Osteoblast (primary cell): Measurements from ENCODE around the gene TM9SF1. TPM values are rescaled to one million over a fixed set of nuclear protein-coding genes. Genes with fewer than 3 reads are reported as not detected.

Experiments
- DNase-seq: peaks from one replicate; pipeline ENCODE4 v3.0.0; 2011; ENCODE audit warnings: low spot score, mixed read lengths; ENCODE audit not compliant: insufficient read length; ENCODE audit errors: missing footprints
- H2AFZ ChIP-seq: 2 replicates; pipeline ENCODE4 v1.6.0; 2011; ENCODE audit warnings: mild to moderate bottlenecking, low read length
- H3K27ac ChIP-seq: 2 replicates; pipeline ENCODE4 v1.5.1; 2011; ENCODE audit warnings: mild to moderate bottlenecking, low read depth, low read length, moderate library complexity
- H3K27me3 ChIP-seq: 2 replicates; pipeline ENCODE4 v1.6.0; 2012; ENCODE audit warnings: mild to moderate bottlenecking, control low read depth, inconsistent platforms, low read length, moderate library complexity; ENCODE audit not compliant: insufficient read depth
- H3K36me3 ChIP-seq: 2 replicates; pipeline ENCODE4 v1.5.1; 2011; ENCODE audit warnings: mild to moderate bottlenecking, low read length, control low read depth, moderate library complexity; ENCODE audit not compliant: insufficient read depth
- H3K4me1 ChIP-seq: 2 replicates; pipeline ENCODE4 v1.5.1; 2011; ENCODE audit warnings: mild to moderate bottlenecking, low read length, control low read depth, moderate library complexity; ENCODE audit not compliant: insufficient read depth
- H3K4me2 ChIP-seq: 2 replicates; pipeline ENCODE4 v1.6.0; 2011; ENCODE audit warnings: mild to moderate bottlenecking, low read length; ENCODE audit not compliant: insufficient read depth
- H3K4me3 ChIP-seq: fragments of 200-600 bp; sonication (generic); 3 replicates; pipeline ENCODE4 v1.5.1; 2012; ENCODE audit warnings: mild to moderate bottlenecking, low read length, inconsistent platforms; ENCODE audit not compliant: insufficient read depth
- H3K79me2 ChIP-seq: 2 replicates; pipeline ENCODE4 v1.6.0; 2012; ENCODE audit warnings: mild to moderate bottlenecking, low read length, control low read depth, inconsistent platforms; ENCODE audit not compliant: insufficient read depth
- H3K9me3 ChIP-seq: 2 replicates; pipeline ENCODE4 v1.5.1; 2011; ENCODE audit warnings: low read depth, low read length, control low read depth
- H4K20me1 ChIP-seq: 2 replicates; pipeline ENCODE4 v1.6.0; 2012; ENCODE audit warnings: mild to moderate bottlenecking, low read length, control low read depth; ENCODE audit not compliant: insufficient read depth
- total RNA-seq: library from RNA; depleted of rRNA; stranded (reverse); fragments of >200 nt; gene quantifications from 2 replicates; pipeline ENCODE4 v1.2.3, GENCODE V29; 2012
- TF ChIP-seq, protein P1 (sequence below): IDR thresholded peaks from 2 replicates; pipeline ENCODE4 v1.5.1; 2011; ENCODE audit warnings: mild to moderate bottlenecking, low read depth, low read length, moderate library complexity; ENCODE audit errors: extremely low read depth

Gene TM9SF1, protein sequence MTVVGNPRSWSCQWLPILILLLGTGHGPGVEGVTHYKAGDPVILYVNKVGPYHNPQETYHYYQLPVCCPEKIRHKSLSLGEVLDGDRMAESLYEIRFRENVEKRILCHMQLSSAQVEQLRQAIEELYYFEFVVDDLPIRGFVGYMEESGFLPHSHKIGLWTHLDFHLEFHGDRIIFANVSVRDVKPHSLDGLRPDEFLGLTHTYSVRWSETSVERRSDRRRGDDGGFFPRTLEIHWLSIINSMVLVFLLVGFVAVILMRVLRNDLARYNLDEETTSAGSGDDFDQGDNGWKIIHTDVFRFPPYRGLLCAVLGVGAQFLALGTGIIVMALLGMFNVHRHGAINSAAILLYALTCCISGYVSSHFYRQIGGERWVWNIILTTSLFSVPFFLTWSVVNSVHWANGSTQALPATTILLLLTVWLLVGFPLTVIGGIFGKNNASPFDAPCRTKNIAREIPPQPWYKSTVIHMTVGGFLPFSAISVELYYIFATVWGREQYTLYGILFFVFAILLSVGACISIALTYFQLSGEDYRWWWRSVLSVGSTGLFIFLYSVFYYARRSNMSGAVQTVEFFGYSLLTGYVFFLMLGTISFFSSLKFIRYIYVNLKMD
- 78.2 and 84.3 TPM in 2 replicates for total RNA-seq

- no peaks in the 10 kb centered on the region for H4K20me1 ChIP-seq
- H3K4me1 ChIP-seq = peaks cover 19% of the 10 kb centered on the region
- peaks cover 14% of the 10 kb centered on the region for H3K36me3 ChIP-seq
- peak within 1 kb of the TSS; percentile 96 for H3K4me3 ChIP-seq
- H2AFZ ChIP-seq = peak within 1 kb of the TSS; percentile 95
- DNase-seq = peak; percentile 98
- H3K4me2 ChIP-seq = peak within 1 kb of the TSS; percentile 97
- H3K27me3 ChIP-seq = no peaks in the 10 kb centered on the region
- H3K79me2 ChIP-seq = peaks cover 59% of the 10 kb centered on the region
- H3K9me3 ChIP-seq = no peaks in the 10 kb centered on the region
- peak within 1 kb of the TSS; percentile 94 for H3K27ac ChIP-seq
- TF ChIP-seq, protein P1, sequence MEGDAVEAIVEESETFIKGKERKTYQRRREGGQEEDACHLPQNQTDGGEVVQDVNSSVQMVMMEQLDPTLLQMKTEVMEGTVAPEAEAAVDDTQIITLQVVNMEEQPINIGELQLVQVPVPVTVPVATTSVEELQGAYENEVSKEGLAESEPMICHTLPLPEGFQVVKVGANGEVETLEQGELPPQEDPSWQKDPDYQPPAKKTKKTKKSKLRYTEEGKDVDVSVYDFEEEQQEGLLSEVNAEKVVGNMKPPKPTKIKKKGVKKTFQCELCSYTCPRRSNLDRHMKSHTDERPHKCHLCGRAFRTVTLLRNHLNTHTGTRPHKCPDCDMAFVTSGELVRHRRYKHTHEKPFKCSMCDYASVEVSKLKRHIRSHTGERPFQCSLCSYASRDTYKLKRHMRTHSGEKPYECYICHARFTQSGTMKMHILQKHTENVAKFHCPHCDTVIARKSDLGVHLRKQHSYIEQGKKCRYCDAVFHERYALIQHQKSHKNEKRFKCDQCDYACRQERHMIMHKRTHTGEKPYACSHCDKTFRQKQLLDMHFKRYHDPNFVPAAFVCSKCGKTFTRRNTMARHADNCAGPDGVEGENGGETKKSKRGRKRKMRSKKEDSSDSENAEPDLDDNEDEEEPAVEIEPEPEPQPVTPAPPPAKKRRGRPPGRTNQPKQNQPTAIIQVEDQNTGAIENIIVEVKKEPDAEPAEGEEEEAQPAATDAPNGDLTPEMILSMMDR = no peak
These were observed at the start of gene TM9SF1 for GRCh38 chr14:24195186-24196070. TM9SF1 (minus strand) TSS chr14:24195441; CDS start chr14:24195019, 422 bp downstream.

DNA sequence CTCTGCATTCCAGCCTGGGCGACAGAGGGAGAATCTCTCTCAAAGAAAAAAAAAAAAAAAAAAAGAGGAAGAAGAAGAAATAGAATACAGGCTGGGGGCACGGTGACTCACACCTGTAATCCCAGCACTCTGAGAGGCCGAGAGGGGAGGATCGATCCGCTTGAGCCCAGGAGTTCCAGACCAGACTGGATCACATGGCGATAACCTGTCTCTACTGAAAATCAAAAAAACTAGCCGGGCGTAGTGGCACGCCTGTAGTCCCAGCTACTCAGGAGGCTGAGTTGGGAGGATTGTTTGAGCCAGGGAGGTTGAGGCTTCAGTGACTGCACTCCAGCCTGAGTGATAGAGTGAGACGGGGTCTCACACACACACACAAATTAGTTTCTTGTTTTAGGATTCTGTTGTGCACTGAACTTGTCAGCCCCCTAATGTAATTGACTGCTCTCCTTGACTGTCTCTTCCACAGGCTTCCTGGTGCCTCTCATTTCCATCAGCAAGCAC, 48.1 kb upstream of the TM9SF1 start:
- DNase-seq = no peak
- Histone ChIP-seq H3K4me2 (peak overlapping the region; percentile 88), H3K4me3 (peak overlapping the region; percentile 92), H4K20me1 (peaks cover 10% of the 10 kb centered on the region), H3K4me1 (peaks cover 22% of the 10 kb centered on the region), H3K9me3 (no peaks in the 10 kb centered on the region), H3K36me3 (peaks cover 27% of the 10 kb centered on the region), H3K27ac (peak overlapping the region; percentile 98), H2AFZ (peak overlapping the region; percentile 68), H3K27me3 (no peaks in the 10 kb centered on the region), H3K79me2 (peaks cover 34% of the 10 kb centered on the region)
- TF ChIP-seq, protein P1 = no peak

GRCh38 chr14:24241829-24242443, 46.7 kb upstream of the TM9SF1 start:
- peaks cover 42% of the 10 kb centered on the region for H3K36me3 ChIP-seq
- no peaks in the 10 kb centered on the region for H3K27me3 ChIP-seq
- H3K79me2 ChIP-seq = peaks cover 37% of the 10 kb centered on the region
- peak overlapping the region; percentile 92 for H3K4me3 ChIP-seq
- TF ChIP-seq, protein P1 = peak; percentile 34
- H3K9me3 ChIP-seq = no peaks in the 10 kb centered on the region
- H3K4me1 ChIP-seq = peaks cover 26% of the 10 kb centered on the region
- DNase-seq = peak; percentile 99
- H3K27ac ChIP-seq = peak overlapping the region; percentile 98
- peak overlapping the region; percentile 95 for H2AFZ ChIP-seq
- peak overlapping the region; percentile 88 for H3K4me2 ChIP-seq
- H4K20me1 ChIP-seq = peaks cover 11% of the 10 kb centered on the region
